GM23338 (cell line): ENCODE measurements around the gene BCL2L13. TPM values are rescaled to one million over a fixed set of nuclear protein-coding genes. Genes with fewer than 3 reads are reported as not detected.

ENCODE experiments used
- ATAC-seq: fragments of 200-7000 bp; cut with Tn5 transposase; 3 replicates; pipeline ENCODE4 v1.9.1; 2020
- DNase-seq: peaks from one replicate; pipeline ENCODE4 v3.0.0-alpha.2; 2015; ENCODE audit warnings: low spot score
- H2AFZ ChIP-seq: fragments of 200-600 bp; sonication (generic); 2 replicates; pipeline ENCODE4 v1.8.0; 2016; ENCODE audit warnings: antibody characterized with exemption, mild to moderate bottlenecking, moderate library complexity
- H3F3A ChIP-seq: fragments of 200-600 bp; sonication (generic); replicated peaks from 2 replicates; pipeline ENCODE4 v1.8.0; 2017; ENCODE audit warnings: antibody characterized with exemption, mixed run types, low read depth
- H3K27ac ChIP-seq: fragments of 200-600 bp; sonication (generic); 2 replicates; pipeline ENCODE4 v1.6.1; 2016; ENCODE audit warnings: low read depth
- H3K27me3 ChIP-seq: fragments of 200-600 bp; sonication (generic); 2 replicates; pipeline ENCODE4 v1.8.0; 2016; ENCODE audit warnings: mild to moderate bottlenecking, mixed run types, moderate library complexity; ENCODE audit not compliant: insufficient read depth
- H3K36me3 ChIP-seq: fragments of 200-600 bp; sonication (generic); 2 replicates; pipeline ENCODE4 v1.8.0; 2016; ENCODE audit warnings: mild to moderate bottlenecking; ENCODE audit not compliant: insufficient read depth
- H3K4me1 ChIP-seq: fragments of 200-600 bp; sonication (generic); 2 replicates; pipeline ENCODE4 v1.8.0; 2016; ENCODE audit warnings: mild to moderate bottlenecking, moderate library complexity; ENCODE audit not compliant: insufficient read depth
- H3K4me2 ChIP-seq: fragments of 200-600 bp; sonication (generic); 2 replicates; pipeline ENCODE4 v1.7.1; 2017; ENCODE audit warnings: mixed run types
- H3K4me3 ChIP-seq: fragments of 200-600 bp; sonication (generic); 2 replicates; pipeline ENCODE4 v1.6.1; 2016; ENCODE audit warnings: mixed run types
- H3K79me2 ChIP-seq: fragments of 200-600 bp; sonication (generic); replicated peaks from 2 replicates; pipeline ENCODE4 v1.8.0; 2017; ENCODE audit warnings: mild to moderate bottlenecking; ENCODE audit not compliant: insufficient read depth
- H3K9me2 ChIP-seq: fragments of 200-600 bp; sonication (generic); 2 replicates; pipeline ENCODE4 v1.8.0; 2017; ENCODE audit not compliant: insufficient read depth
- H4K20me1 ChIP-seq: fragments of 200-600 bp; sonication (generic); replicated peaks from 2 replicates; pipeline ENCODE4 v1.8.0; 2017; ENCODE audit warnings: mild to moderate bottlenecking; ENCODE audit not compliant: insufficient read depth
- H3K27ac Mint-ChIP-seq: 2 replicates; pipeline ENCODE4 v1.8.0; 2020; ENCODE audit warnings: inconsistent platforms, mild to moderate bottlenecking, moderate library complexity, mixed read lengths
- H3K27me3 Mint-ChIP-seq: 3 replicates; pipeline ENCODE4 v1.8.0; 2022; ENCODE audit warnings: low read depth, mild to moderate bottlenecking, moderate library complexity, mixed read lengths, inconsistent platforms; ENCODE audit not compliant: insufficient read depth, poor library complexity
- H3K36me3 Mint-ChIP-seq: 3 replicates; pipeline ENCODE4 v1.8.0; 2021; ENCODE audit warnings: low read depth, mild to moderate bottlenecking, inconsistent platforms, moderate library complexity, mixed read lengths
- H3K4me1 Mint-ChIP-seq: 3 replicates; pipeline ENCODE4 v1.8.0; 2020; ENCODE audit warnings: mild to moderate bottlenecking, inconsistent platforms, mixed read lengths
- H3K4me3 Mint-ChIP-seq: 3 replicates; pipeline ENCODE4 v1.8.0; 2021; ENCODE audit warnings: moderate library complexity, mild to moderate bottlenecking, inconsistent platforms, mixed read lengths
- H3K9me3 Mint-ChIP-seq: 3 replicates; pipeline ENCODE4 v1.8.0; 2020; ENCODE audit warnings: moderate library complexity, mild to moderate bottlenecking, inconsistent platforms, mixed read lengths
- CREB1 ChIP-seq: fragments of 250-450 bp; sonication (Bioruptor Pico); IDR thresholded peaks from 2 replicates; pipeline ENCODE4 v1.5.0; 2020; ENCODE audit warnings: low read depth, mild to moderate bottlenecking, moderate library complexity
- CTCF ChIP-seq, 2 experiments: fragments of 200-600 bp in 1 of 2; sonication (generic) in 1 of 2; conservative IDR thresholded peaks; 2 replicates each; pipeline versions ENCODE4 v1.5.1 to v1.6.1; 2016 to 2017; ENCODE audit warnings: antibody characterized with exemption in 2 of 2, low read depth in 2 of 2, mild to moderate bottlenecking in 2 of 2, moderate library complexity in 1 of 2
- EZH2 ChIP-seq: fragments of 200-600 bp; sonication (generic); IDR thresholded peaks from one replicate; pipeline ENCODE4 v1.8.0; 2017; ENCODE audit warnings: antibody characterized with exemption, mild to moderate bottlenecking, low read depth; ENCODE audit not compliant: unreplicated experiment
- REST ChIP-seq: IDR thresholded peaks from one replicate; pipeline ENCODE4 v1.6.1; 2018; ENCODE audit warnings: antibody characterized with exemption; ENCODE audit not compliant: unreplicated experiment
- ZNF331 ChIP-seq: fragments of 250-450 bp; sonication (Bioruptor Pico); IDR thresholded peaks from 2 replicates; pipeline ENCODE4 v1.5.0; 2020; ENCODE audit warnings: low read depth, mild to moderate bottlenecking, moderate library complexity
- polyA plus RNA-seq: library from polyadenylated mRNA; unstranded; fragments of >200 nt; fragmentation: Nextera tagmentation; extraction: Ambion mirVana; gene quantifications from 2 replicates; pipeline ENCODE4 v1.2.1, GENCODE V29; 2016
- total RNA-seq: library from RNA; depleted of rRNA; stranded (reverse); fragments of >200 nt; shearing (Covaris generic); gene quantifications from 2 replicates; pipeline ENCODE4 v1.2.3, GENCODE V29; 2014

The BCL2L13 gene
- total and polyA plus RNA-seq, 2 experiments from 2014 or later, result 22.4 to 32.3 TPM

DNA sequence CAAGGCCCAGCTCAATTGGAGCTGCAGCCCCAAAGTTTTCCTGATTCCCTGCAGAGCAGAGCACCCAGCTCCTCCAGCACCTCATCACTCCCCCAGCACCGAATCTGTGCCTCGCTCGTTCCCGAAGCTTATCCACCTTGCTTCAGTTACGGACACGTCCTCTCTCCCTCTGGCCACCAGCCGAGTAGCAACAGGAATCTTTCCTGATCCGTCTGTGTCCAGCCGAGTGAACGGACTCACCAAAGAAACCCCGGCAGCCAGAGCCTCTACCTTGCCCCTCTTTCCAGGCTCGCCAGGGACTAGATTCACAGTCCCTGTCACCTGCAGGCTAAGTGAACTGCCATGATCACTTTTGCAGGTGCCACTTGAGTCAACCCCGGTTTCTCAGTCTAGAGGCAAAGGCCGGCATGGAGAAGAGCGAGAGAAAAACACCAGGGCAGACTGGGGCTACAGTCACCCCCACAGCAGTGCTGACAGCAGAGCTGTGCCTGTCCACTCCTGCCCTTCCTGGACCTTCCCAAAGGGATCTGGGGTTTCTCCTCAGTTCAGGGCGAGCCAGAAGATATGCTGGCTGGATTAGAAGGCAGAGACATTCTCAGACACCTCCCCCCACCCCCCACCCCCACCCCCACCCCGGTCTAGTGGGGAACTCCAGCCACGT lies 103.4 kb downstream of the BCL2L13 start:
- TF ChIP-seq CREB1 (CRISPR knock-in tag) (no peak), EZH2 (no peak), CTCF (conservative IDR thresholded peaks at IDR 0.05; ENCODE audit: low read depth in 2 of 2) (no peak), ZNF331 (CRISPR knock-in tag) (no peak), REST (no peak)
- no peaks in the 10 kb centered on the region for H3K9me2 ChIP-seq
- peaks cover 25% of the 10 kb centered on the region for H3K4me1 Mint-ChIP-seq
- no peaks in the 10 kb centered on the region for H3K9me3 Mint-ChIP-seq
- H3K27me3 ChIP-seq, result no peaks in the 10 kb centered on the region
- no peak for DNase-seq
- no peak overlapping the region for H3K4me3 Mint-ChIP-seq
- H3K36me3 Mint-ChIP-seq, result peaks cover 13% of the 10 kb centered on the region; the same call in 2 of the 3 replicates
- no peaks in the 10 kb centered on the region for H3K79me2 ChIP-seq
- H3K4me2 ChIP-seq, result no peak overlapping the region
- H3K4me1 ChIP-seq, result peaks cover 7% of the 10 kb centered on the region; the same call in 1 of the 2 replicates
- no peak overlapping the region for H2AFZ ChIP-seq
- peak overlapping the region; percentile 64 for H3K27ac Mint-ChIP-seq
- no peaks in the 10 kb centered on the region; the same call in 1 of the 2 replicates for H4K20me1 ChIP-seq
- H3K27me3 Mint-ChIP-seq, result peaks cover 9% of the 10 kb centered on the region
- no peak overlapping the region for H3K27ac ChIP-seq
- no peaks in the 10 kb centered on the region for H3K36me3 ChIP-seq
- H3K4me3 ChIP-seq, result no peak overlapping the region
- peak; percentile 8 for ATAC-seq
- peaks cover 9% of the 10 kb centered on the region; the same call in 1 of the 2 replicates for H3F3A ChIP-seq

- Histone ChIP-seq H4K20me1 (no peaks in the 10 kb centered on the region; the same call in 1 of the 2 replicates), H3K27ac (no peak overlapping the region), H3F3A (peaks cover 9% of the 10 kb centered on the region; the same call in 1 of the 2 replicates), H3K9me2 (no peaks in the 10 kb centered on the region), H2AFZ (no peak overlapping the region), H3K4me3 (no peak overlapping the region), H3K27me3 (no peaks in the 10 kb centered on the region), H3K4me1 (peaks cover 7% of the 10 kb centered on the region; the same call in 1 of the 2 replicates), H3K79me2 (no peaks in the 10 kb centered on the region), H3K4me2 (no peak overlapping the region), H3K36me3 (no peaks in the 10 kb centered on the region)
- DNase-seq (peak; percentile 95), ATAC-seq (peak; percentile 85)
- Mint-ChIP-seq H3K9me3 (no peaks in the 10 kb centered on the region), H3K4me1 (peaks cover 25% of the 10 kb centered on the region), H3K27me3 (peaks cover 9% of the 10 kb centered on the region), H3K27ac (no peak overlapping the region), H3K4me3 (no peak overlapping the region), H3K36me3 (peaks cover 13% of the 10 kb centered on the region; the same call in 2 of the 3 replicates)
- TF ChIP-seq ZNF331 (CRISPR knock-in tag) (no peak), CTCF (conservative IDR thresholded peaks at IDR 0.05; ENCODE audit: low read depth in 2 of 2) (peak; percentile 67 to 92)
Observed at GRCh38 chr22:17742527-17742902, 104.0 kb downstream of the BCL2L13 start.
